Measurements from ENCODE around the gene ARHGEF2.

Gene ARHGEF2

GRCh38 chr1:155913969-155914757 is 64.2 kb downstream of the ARHGEF2 start:
- Histone ChIP-seq H3K27ac (replicated peaks) (no peak overlapping the region), H3K27me3 (ENCODE audit: insufficient read depth, poor library complexity, severe bottlenecking) (no peaks in the 10 kb centered on the region), H3K4me3 (replicated peaks; ENCODE audit: insufficient read depth, low read length) (no peak overlapping the region)
- TF ChIP-seq GABPA (IDR thresholded peaks at IDR 0.05; ENCODE audit: low read depth) (no peak), CTCF (IDR thresholded peaks at IDR 0.05; ENCODE audit: insufficient read depth, low read length) (no peak), POLR2AphosphoS5 (IDR thresholded peaks at IDR 0.05; ENCODE audit: low read depth) (no peak)
- no peak for DNase-seq (ENCODE audit: low read depth in 1 of 2, low spot score in 1 of 2)

DNA sequence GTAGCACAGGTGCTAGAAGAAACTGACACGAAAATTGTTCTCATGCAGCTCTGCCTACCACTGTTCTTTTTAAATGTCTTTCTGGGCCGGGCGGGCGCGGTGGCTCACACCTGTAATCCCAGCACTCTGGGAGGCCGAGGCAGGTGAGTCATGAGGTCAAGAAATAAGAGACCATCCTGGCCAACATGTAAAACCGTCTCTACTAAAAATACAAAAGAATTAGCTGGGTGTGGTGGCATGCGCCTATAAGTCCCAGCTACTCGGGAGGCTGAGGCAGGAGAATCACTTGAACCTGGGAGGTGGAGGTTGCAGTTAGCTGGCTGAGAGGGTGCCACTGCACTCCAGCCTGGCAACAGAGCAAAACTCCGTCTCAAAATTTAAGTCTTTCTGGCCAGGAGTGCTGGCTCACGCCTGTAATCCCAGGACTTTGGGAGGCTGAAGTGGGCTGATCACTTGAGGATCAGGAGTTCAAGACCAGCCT is 66.3 kb downstream of the ARHGEF2 start:
- TF ChIP-seq GABPA (IDR thresholded peaks at IDR 0.05; ENCODE audit: low read depth) (no peak), POLR2AphosphoS5 (IDR thresholded peaks at IDR 0.05; ENCODE audit: low read depth) (peak; percentile 52)
- Histone ChIP-seq H3K4me3 (replicated peaks; ENCODE audit: insufficient read depth, low read length) (no peak overlapping the region), H3K27me3 (ENCODE audit: insufficient read depth, poor library complexity, severe bottlenecking) (no peaks in the 10 kb centered on the region), H3K27ac (replicated peaks) (no peak overlapping the region; the same call in 1 of the 2 replicates)
- DNase-seq (ENCODE audit: low read depth in 1 of 2, low spot score in 1 of 2), result no peak

- TF ChIP-seq REST (IDR thresholded peaks at IDR 0.05; ENCODE audit: insufficient replicate concordance, low read depth) (no peak), POLR2AphosphoS5 (IDR thresholded peaks at IDR 0.05; ENCODE audit: low read depth) (peak; percentile 90)
- Histone ChIP-seq H3K4me3 (replicated peaks; ENCODE audit: insufficient read depth, low read length) (peak within 1 kb of the TSS; percentile 58), H3K27me3 (ENCODE audit: insufficient read depth, poor library complexity, severe bottlenecking) (no peaks in the 10 kb centered on the region), H3K27ac (replicated peaks) (peak within 1 kb of the TSS; percentile 65)
- DNase-seq (ENCODE audit: low read depth in 1 of 2, low spot score in 1 of 2), result peak; percentile 82 to 84
These were observed 66.9 kb downstream of the ARHGEF2 start, which contains the start of gene RIT1 for GRCh38 chr1:155911156-155912055. RIT1 (minus strand) TSS chr1:155911349; CDS start chr1:155910761, 588 bp downstream.

GRCh38 chr1:155910621-155911121 is 67.7 kb downstream of the ARHGEF2 start:
- peak overlapping the region; percentile 65 for H3K27ac ChIP-seq (replicated peaks)
- H3K4me3 ChIP-seq (replicated peaks; ENCODE audit: insufficient read depth, low read length), result peak overlapping the region; percentile 58
- no peaks in the 10 kb centered on the region for H3K27me3 ChIP-seq (ENCODE audit: insufficient read depth, poor library complexity, severe bottlenecking)
- no peak for TF ChIP-seq SPI1 (IDR thresholded peaks at IDR 0.05; ENCODE audit: borderline replicate concordance, low read depth)
- TF ChIP-seq GABPA (IDR thresholded peaks at IDR 0.05; ENCODE audit: low read depth), result no peak
- TF ChIP-seq REST (IDR thresholded peaks at IDR 0.05; ENCODE audit: insufficient replicate concordance, low read depth), result no peak
- no peak for TF ChIP-seq CTCF (IDR thresholded peaks at IDR 0.05; ENCODE audit: insufficient read depth, low read length)
- TF ChIP-seq POLR2AphosphoS5 (IDR thresholded peaks at IDR 0.05; ENCODE audit: low read depth), result no peak
- peak in 1 of 2 experiments; percentile 7 for DNase-seq (ENCODE audit: low read depth in 1 of 2, low spot score in 1 of 2)
